ENCODE results near the gene NSUN2. TPM values are rescaled to one million over a fixed set of nuclear protein-coding genes. Genes with fewer than 3 reads are reported as not detected.

The NSUN2 gene
- total and polyA plus RNA-seq, 2 experiments from 2014 or later: 65.4 to 112 TPM

- no peaks in the 10 kb centered on the region for H3K36me3 ChIP-seq (ENCODE audit: insufficient read depth)
- H3K27ac Mint-ChIP-seq: no peak overlapping the region
- H2AFZ ChIP-seq: no peak overlapping the region
- H3K9me2 ChIP-seq (ENCODE audit: insufficient read depth): no peaks in the 10 kb centered on the region
- no peaks in the 10 kb centered on the region for H4K20me1 ChIP-seq (replicated peaks; ENCODE audit: insufficient read depth)
- no peaks in the 10 kb centered on the region for H3K79me2 ChIP-seq (replicated peaks; ENCODE audit: insufficient read depth)
- H3K27me3 ChIP-seq (ENCODE audit: insufficient read depth): peaks cover 28% of the 10 kb centered on the region
- H3K27me3 Mint-ChIP-seq (ENCODE audit: insufficient read depth, low read depth, poor library complexity): peaks cover 25% of the 10 kb centered on the region
- DNase-seq (ENCODE audit: low spot score) (no peak), ATAC-seq (no peak)
- no peak overlapping the region for H3K4me2 ChIP-seq
- no peak overlapping the region; the same call in 2 of the 3 replicates for H3K4me3 Mint-ChIP-seq
- H3K4me1 ChIP-seq (ENCODE audit: insufficient read depth): peaks cover 6% of the 10 kb centered on the region; the same call in 1 of the 2 replicates
- H3K9me3 Mint-ChIP-seq: peaks cover 25% of the 10 kb centered on the region
- H3K4me3 ChIP-seq: no peak overlapping the region
- no peak overlapping the region for H3K27ac ChIP-seq (ENCODE audit: low read depth)
- TF ChIP-seq EZH2phosphoT487 (IDR thresholded peaks at IDR 0.05; ENCODE audit: unreplicated experiment) (no peak), CTCF (conservative IDR thresholded peaks at IDR 0.05; ENCODE audit: low read depth in 2 of 2) (no peak), ZNF114 (CRISPR knock-in tag; IDR thresholded peaks at IDR 0.05) (no peak), STAT1 (IDR thresholded peaks at IDR 0.05; ENCODE audit: unreplicated experiment) (no peak)
- no peaks in the 10 kb centered on the region for H3F3A ChIP-seq (replicated peaks; ENCODE audit: low read depth)
- peaks cover 8% of the 10 kb centered on the region for H3K4me1 Mint-ChIP-seq
- peaks cover 2% of the 10 kb centered on the region; the same call in 1 of the 3 replicates for H3K36me3 Mint-ChIP-seq (ENCODE audit: low read depth)
Observed at GRCh38 chr5:6581090-6581489, 51.8 kb downstream of the NSUN2 start.

DNA sequence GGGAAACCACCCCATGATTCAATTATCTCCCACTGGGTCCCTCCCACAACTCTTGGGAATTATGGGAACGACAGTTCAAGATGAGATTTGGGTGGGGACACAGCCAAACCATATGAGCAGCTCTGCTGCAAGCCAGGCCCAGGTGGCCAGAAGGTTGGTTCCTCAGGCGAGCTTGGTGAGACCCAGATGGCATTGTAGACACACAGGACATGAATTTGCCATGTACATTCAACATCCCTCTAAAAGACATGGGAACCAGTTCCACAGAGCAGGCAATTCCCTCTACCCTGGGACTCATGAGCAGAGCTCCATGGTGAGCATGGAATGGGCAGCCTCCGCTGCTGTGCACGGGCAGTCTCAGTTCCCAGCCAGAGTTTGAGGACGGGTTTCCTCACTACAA lies 53.3 kb downstream of the NSUN2 start:
- Histone ChIP-seq H2AFZ (no peak overlapping the region), H3K4me3 (no peak overlapping the region), H3K27ac (ENCODE audit: low read depth) (no peak overlapping the region), H3K27me3 (ENCODE audit: insufficient read depth) (peaks cover 28% of the 10 kb centered on the region), H3F3A (replicated peaks; ENCODE audit: low read depth) (no peaks in the 10 kb centered on the region), H3K9me2 (ENCODE audit: insufficient read depth) (no peaks in the 10 kb centered on the region), H4K20me1 (replicated peaks; ENCODE audit: insufficient read depth) (no peaks in the 10 kb centered on the region), H3K4me2 (no peak overlapping the region), H3K36me3 (ENCODE audit: insufficient read depth) (no peaks in the 10 kb centered on the region), H3K79me2 (replicated peaks; ENCODE audit: insufficient read depth) (no peaks in the 10 kb centered on the region), H3K4me1 (ENCODE audit: insufficient read depth) (peaks cover 6% of the 10 kb centered on the region; the same call in 1 of the 2 replicates)
- no peak overlapping the region for H3K27ac Mint-ChIP-seq
- peaks cover 2% of the 10 kb centered on the region; the same call in 1 of the 3 replicates for H3K36me3 Mint-ChIP-seq (ENCODE audit: low read depth)
- ATAC-seq (no peak), DNase-seq (ENCODE audit: low spot score) (no peak)
- H3K9me3 Mint-ChIP-seq: peaks cover 25% of the 10 kb centered on the region
- H3K4me1 Mint-ChIP-seq: peaks cover 8% of the 10 kb centered on the region
- H3K4me3 Mint-ChIP-seq: no peak overlapping the region
- peaks cover 27% of the 10 kb centered on the region for H3K27me3 Mint-ChIP-seq (ENCODE audit: insufficient read depth, low read depth, poor library complexity)
- TF ChIP-seq ZNF114 (CRISPR knock-in tag; IDR thresholded peaks at IDR 0.05) (no peak), EZH2 (IDR thresholded peaks at IDR 0.05; ENCODE audit: low read depth, unreplicated experiment) (no peak), REST (IDR thresholded peaks at IDR 0.05; ENCODE audit: unreplicated experiment) (no peak), POLR2AphosphoS5 (IDR thresholded peaks at IDR 0.05; ENCODE audit: low read depth) (no peak), CREB1 (CRISPR knock-in tag; IDR thresholded peaks at IDR 0.05; ENCODE audit: low read depth) (no peak), EZH2phosphoT487 (IDR thresholded peaks at IDR 0.05; ENCODE audit: unreplicated experiment) (no peak), NANOG (IDR thresholded peaks at IDR 0.05; ENCODE audit: borderline replicate concordance) (no peak), STAT1 (IDR thresholded peaks at IDR 0.05; ENCODE audit: unreplicated experiment) (no peak)
- TF ChIP-seq, protein P1, sequence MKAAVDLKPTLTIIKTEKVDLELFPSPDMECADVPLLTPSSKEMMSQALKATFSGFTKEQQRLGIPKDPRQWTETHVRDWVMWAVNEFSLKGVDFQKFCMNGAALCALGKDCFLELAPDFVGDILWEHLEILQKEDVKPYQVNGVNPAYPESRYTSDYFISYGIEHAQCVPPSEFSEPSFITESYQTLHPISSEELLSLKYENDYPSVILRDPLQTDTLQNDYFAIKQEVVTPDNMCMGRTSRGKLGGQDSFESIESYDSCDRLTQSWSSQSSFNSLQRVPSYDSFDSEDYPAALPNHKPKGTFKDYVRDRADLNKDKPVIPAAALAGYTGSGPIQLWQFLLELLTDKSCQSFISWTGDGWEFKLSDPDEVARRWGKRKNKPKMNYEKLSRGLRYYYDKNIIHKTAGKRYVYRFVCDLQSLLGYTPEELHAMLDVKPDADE (IDR thresholded peaks at IDR 0.05): no peak
